GM12865 (cell line): ENCODE measurements around the gene SPATS2L.

ENCODE experiments used
- DNase-seq: peaks from one replicate; pipeline ENCODE4 v3.0.0; 2010; ENCODE audit warnings: low read depth
- H3K4me3 ChIP-seq: 2 replicates; pipeline ENCODE4 v1.5.1; 2011; ENCODE audit warnings: mild to moderate bottlenecking, low read depth, low read length, control low read depth
- TF ChIP-seq, protein P1 (sequence below): IDR thresholded peaks from 2 replicates; pipeline ENCODE4 v1.5.1; 2011; ENCODE audit warnings: low read length, control low read depth, low read depth, inconsistent platforms; ENCODE audit not compliant: insufficient read depth; ENCODE audit errors: missing control alignments

Gene SPATS2L

DNA sequence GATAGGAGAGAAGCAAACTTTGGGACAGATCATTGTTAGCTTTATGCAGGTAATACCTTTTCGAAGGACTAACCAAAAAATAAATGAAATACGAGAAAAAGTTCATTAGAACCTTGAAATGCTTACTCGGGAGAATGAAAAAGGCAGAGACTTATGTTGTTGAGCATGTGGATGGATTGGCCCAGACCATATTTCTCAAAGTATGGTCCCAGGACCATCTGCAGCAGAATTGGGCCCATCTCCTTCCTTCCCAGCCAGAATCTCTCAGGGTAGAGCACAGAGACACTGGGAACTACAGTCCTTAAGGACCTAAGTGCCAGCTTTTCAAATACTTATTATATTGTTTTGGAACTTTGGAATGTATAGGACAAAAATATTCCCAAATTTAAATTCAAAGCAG is 152.6 kb downstream of the SPATS2L start:
- no peak for DNase-seq
- TF ChIP-seq, protein P1, sequence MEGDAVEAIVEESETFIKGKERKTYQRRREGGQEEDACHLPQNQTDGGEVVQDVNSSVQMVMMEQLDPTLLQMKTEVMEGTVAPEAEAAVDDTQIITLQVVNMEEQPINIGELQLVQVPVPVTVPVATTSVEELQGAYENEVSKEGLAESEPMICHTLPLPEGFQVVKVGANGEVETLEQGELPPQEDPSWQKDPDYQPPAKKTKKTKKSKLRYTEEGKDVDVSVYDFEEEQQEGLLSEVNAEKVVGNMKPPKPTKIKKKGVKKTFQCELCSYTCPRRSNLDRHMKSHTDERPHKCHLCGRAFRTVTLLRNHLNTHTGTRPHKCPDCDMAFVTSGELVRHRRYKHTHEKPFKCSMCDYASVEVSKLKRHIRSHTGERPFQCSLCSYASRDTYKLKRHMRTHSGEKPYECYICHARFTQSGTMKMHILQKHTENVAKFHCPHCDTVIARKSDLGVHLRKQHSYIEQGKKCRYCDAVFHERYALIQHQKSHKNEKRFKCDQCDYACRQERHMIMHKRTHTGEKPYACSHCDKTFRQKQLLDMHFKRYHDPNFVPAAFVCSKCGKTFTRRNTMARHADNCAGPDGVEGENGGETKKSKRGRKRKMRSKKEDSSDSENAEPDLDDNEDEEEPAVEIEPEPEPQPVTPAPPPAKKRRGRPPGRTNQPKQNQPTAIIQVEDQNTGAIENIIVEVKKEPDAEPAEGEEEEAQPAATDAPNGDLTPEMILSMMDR, result no peak
- H3K4me3 ChIP-seq, result no peak overlapping the region

- TF ChIP-seq, protein P1, result no peak
- DNase-seq, result no peak
Measured at GRCh38 chr2:200461846-200462710, 155.6 kb downstream of the SPATS2L start.

DNA sequence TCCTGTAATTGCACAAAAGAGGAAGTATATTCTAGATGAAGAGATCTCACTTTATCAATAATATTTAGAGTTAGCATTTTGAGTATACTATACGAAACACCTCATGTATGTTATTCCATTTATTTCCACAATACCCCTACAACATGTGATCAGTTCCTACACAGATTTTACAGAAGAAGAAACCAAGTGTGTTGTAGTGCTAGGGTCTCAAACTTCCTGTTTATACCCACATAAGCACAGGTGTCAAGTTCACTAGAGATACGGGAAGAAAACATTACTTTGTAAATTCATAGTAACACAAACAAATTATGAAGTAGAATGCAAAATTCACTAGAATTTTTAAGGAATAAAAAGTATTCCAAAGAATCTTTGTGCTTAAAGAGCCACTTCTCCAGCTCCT is 157.0 kb downstream of the SPATS2L start:
- TF ChIP-seq, protein P1, result no peak
- H3K4me3 ChIP-seq, result no peak overlapping the region
- no peak for DNase-seq

More at GRCh38 chr2:200461846-200462710, 155.6 kb downstream of the SPATS2L start:
- no peak overlapping the region for H3K4me3 ChIP-seq

DNA sequence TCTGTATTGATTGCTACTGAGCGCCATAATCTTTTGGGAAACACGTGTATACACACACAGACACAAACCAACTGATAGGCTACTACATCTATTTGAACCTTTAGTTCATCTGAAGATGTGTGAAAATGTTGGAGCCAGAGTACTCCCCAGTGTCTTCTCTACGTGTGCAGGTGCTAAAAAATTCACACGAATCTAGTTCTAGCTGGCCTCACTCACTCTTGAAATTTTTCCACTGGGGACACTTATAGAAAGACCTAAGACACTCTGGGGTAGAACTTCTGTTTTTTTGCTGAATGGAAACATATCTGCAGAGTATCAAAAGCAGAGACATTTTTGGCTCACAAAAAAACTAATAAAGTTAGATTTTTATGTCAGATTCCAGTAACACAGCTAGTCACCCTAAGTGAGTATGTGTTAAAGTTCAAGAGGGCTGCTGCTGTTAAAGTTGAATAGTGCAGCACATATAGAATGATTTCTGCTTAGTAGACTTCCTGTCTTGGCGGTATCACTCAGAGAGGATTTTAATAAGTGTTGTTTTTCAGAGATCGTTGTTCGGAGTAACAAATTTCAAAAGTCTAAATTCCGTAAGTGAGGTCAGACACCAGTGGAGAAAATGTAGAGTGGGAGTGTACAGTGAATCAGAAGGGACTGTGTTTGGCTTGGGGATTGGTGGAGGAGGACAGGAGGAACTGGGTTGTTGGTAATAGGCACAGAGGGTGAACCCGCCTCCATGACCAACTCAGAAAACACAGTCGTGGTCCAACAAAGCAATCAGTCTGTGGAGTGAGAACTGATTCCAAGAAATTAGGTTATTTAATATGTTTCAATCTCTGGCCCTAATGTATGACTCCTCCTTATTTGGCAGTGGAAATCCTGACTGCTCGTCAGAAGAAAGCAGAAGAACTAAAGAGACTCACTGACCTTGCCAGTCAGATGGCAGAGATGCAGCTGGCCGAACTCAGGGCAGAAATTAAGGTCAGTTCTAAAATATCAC is 160.2 kb downstream of the SPATS2L start:
- H3K4me3 ChIP-seq, result no peak overlapping the region
- no peak for DNase-seq
- TF ChIP-seq, protein P1, result no peak

DNA sequence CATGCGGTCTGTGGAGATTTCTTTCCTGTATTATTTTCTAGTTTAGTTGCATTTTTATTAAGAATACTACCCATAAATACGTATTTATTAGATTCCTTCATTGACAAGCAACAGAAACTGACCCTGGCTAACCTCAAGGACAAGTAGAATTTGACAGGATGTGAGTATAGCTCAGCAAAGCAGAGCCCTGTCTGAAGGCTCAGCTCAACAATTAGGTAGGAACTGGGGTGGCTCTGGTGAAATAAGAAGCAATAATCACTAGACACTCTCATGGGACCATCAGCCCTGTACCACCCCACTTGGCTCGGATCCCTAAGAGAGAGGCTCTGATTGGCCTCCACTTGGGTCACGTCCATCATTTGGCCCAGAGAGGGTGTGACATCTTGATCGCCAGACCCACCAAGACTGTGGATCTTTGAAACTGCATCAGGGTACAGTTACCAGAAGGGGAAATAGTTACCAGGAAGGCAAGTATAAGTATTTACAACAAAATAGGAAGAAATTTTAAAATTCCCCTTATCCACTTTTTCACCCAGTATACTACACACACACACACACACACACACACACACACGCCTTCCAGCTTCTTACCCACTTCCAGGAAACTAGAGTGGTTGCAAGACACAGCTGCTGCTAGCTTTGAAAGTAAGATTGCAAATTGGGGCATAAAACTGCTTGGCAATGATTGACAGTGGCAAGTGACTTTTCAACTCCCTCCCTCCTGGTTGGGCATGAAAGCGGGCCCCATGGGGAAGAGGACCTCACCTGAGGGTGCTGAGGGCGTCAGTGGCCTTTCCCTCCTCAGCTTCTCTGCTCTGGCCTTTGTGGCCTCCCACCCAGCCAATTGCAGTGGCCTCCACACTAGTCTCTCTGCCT is 161.6 kb downstream of the SPATS2L start:
- no peak for DNase-seq
- TF ChIP-seq, protein P1, result no peak
- no peak overlapping the region for H3K4me3 ChIP-seq

GRCh38 chr2:200469708-200470211 is 163.3 kb downstream of the SPATS2L start:
- TF ChIP-seq, protein P1, result no peak
- DNase-seq, result no peak

More at GRCh38 chr2:200469708-200470211, 163.3 kb downstream of the SPATS2L start:
- no peak overlapping the region for H3K4me3 ChIP-seq
